Ovary (tissue), 9 donors: Measurements from ENCODE around the gene EIF4G3. TPM values are rescaled to one million over a fixed set of nuclear protein-coding genes. Genes with fewer than 3 reads are reported as not detected.
"Not testable (repeated sequence)": the region's sequence is repeated elsewhere in the genome, so short reads cannot be mapped to it uniquely, and the experiment has no call there.

Source experiments
- DNase-seq, 5 donors: peaks; one replicate each; pipeline ENCODE4 v3.0.0-alpha.2; 2019 to 2020
- H3K27ac ChIP-seq, 2 donors: fragments of 200-600 bp; one replicate each; pipeline versions ENCODE4 v1.5.1 to v1.8.0; 2019 to 2022
- H3K27me3 ChIP-seq: fragments of 200-600 bp; one replicate; pipeline ENCODE4 v1.8.0; 2022
- H3K36me3 ChIP-seq: fragments of 200-600 bp; sonication (generic); one replicate; pipeline ENCODE4 v1.5.1; 2019
- H3K4me1 ChIP-seq: one replicate; pipeline ENCODE4 v1.8.1; 2013; ENCODE audit warnings: mild to moderate bottlenecking, moderate library complexity; ENCODE audit not compliant: insufficient read depth
- H3K4me3 ChIP-seq: fragments of 200-600 bp; sonication (generic); one replicate; pipeline ENCODE4 v1.5.1; 2017
- H3K9me3 ChIP-seq, 2 donors: fragments of 200-600 bp in 1 of 2; sonication (generic) in 1 of 2; one replicate each; pipeline versions ENCODE4 v1.5.1 to v1.8.1; 2013 to 2019; ENCODE audit warnings: mild to moderate bottlenecking in 1 of 2, moderate library complexity in 1 of 2
- CTCF ChIP-seq, 3 donors: fragments of 450-650 bp in 2 of 3; fragments of 200-600 bp in 1 of 3; IDR thresholded peaks; one replicate each; pipeline versions ENCODE4 v1.5.1 to v1.8.0; 2016 to 2022; ENCODE audit warnings: antibody characterized with exemption in 3 of 3, mild to moderate bottlenecking in 1 of 3
- EP300 ChIP-seq: sonication (generic); formaldehyde crosslinking; IDR thresholded peaks from one replicate; pipeline ENCODE4 v1.6.1; 2017; ENCODE audit warnings: antibody characterized with exemption
- POLR2A ChIP-seq: fragments of 450-650 bp; IDR thresholded peaks from one replicate; pipeline ENCODE4 v1.6.1; 2017; ENCODE audit warnings: antibody characterized with exemption, mild to moderate bottlenecking, moderate library complexity
- WGBS, 3 donors: extraction: QIAGEN DNeasy Blood & Tissue Kit in 1 of 3; methylation state at CpG; one replicate each; pipeline versions ENCODE4 v1.1.5 to v1.1.7; 2013 to 2017; 5-methylcytosine and 5-hydroxymethylcytosine counted together
- intact Hi-C, 4 donors: fragments of 100-400 bp; cut with DNase I; formaldehyde crosslinking; loops; one replicate each; pipeline versions ENCODE4 v1.11.0 to v1.15.1; 2022 to 2023
- polyA plus RNA-seq, 2 donors: library from polyadenylated mRNA; stranded (reverse); fragments of 200-250 nt in 1 of 2; fragments of 350-450 nt in 1 of 2; fragmentation: Illumina TruSeq in 1 of 2; extraction: RNeasy Lipid Tissue Mini Kit (QIAGEN cat#74804) in 1 of 2; gene quantifications; one replicate each; pipeline ENCODE4 v1.2.3, GENCODE V29; 2013 to 2014
- total RNA-seq, 7 donors: library from RNA; depleted of rRNA in 2 of 7; stranded (reverse); fragments of >200 nt in 2 of 7; fragmentation: NEBNext Ultra II Directional in 3 of 7; extraction: Animal tissue kit (Norgen Biotek cat#: 25700) in 3 of 7; gene quantifications; one replicate each; pipeline versions ENCODE4 v1.1.0 to v1.2.4, GENCODE V29; 2016 to 2023
- donor health status: DM: no; HTN: no; CAD: no; lungs with moderate emphysema.
- donor health status: DM: no; HTN: no; CAD: no.
- donor health status: Bipolar disorder and iron deficiency.
- donor health status: DM: yes; HTN: yes; CAD: no.
- donor health status: DM: no; HTN: no; CAD: no.
- donor health status: DM: yes; HTN: yes; CAD: no.

Gene EIF4G3
- total and polyA plus RNA-seq, 9 donors = 13.9 to 62.4 (median 39.4) TPM

- H3K27ac ChIP-seq = no peak overlapping the region
- H3K9me3 ChIP-seq = no peaks in the 10 kb centered on the region
- no peaks in the 10 kb centered on the region for H3K27me3 ChIP-seq
- TF ChIP-seq EP300 (no peak), POLR2A (no peak), CTCF (IDR thresholded peaks at IDR 0.05) (no peak)
- no peak overlapping the region for H3K4me3 ChIP-seq
- WGBS, 3 donors = 9 to 37% (median 15%) methylated on average over 1 of the region's 1 CpG
- H3K36me3 ChIP-seq = no peaks in the 10 kb centered on the region
- peaks cover 3% of the 10 kb centered on the region for H3K4me1 ChIP-seq
- DNase-seq = no peak
- intact Hi-C loops = no loop called here
Observed at GRCh38 chr1:21141030-21141429, 35.7 kb downstream of the EIF4G3 start.

- Histone ChIP-seq H3K27ac (no peak overlapping the region), H3K27me3 (no peaks in the 10 kb centered on the region), H3K4me1 (peaks cover 3% of the 10 kb centered on the region), H3K4me3 (no peak overlapping the region), H3K9me3 (no peaks in the 10 kb centered on the region), H3K36me3 (no peaks in the 10 kb centered on the region)
- TF ChIP-seq EP300 = no peak
- DNase-seq = peak in 3 of 5 donors; percentile 24 to 51 (median 37)
- WGBS, 3 donors = 17 to 32% (median 25%) methylated on average over 2 of the region's 2 CpGs
- intact Hi-C loops = no loop called here
Observed at GRCh38 chr1:21139601-21140000, 37.1 kb downstream of the EIF4G3 start.

GRCh38 chr1:21136344-21136743 lies 40.4 kb downstream of the EIF4G3 start:
- 95 to 97% (median 96%) methylated on average over 5 of the region's 5 CpGs for WGBS, 3 donors
- intact Hi-C loops, H3K9me3 ChIP-seq, H3K4me1 ChIP-seq, DNase-seq, H3K4me3 ChIP-seq, H3K36me3 ChIP-seq, H3K27me3 ChIP-seq, H3K27ac ChIP-seq: not testable (repeated sequence)

- no peak overlapping the region for H3K27ac ChIP-seq
- 93 to 95% (median 94%) methylated on average over 1 of the region's 1 CpG for WGBS, 3 donors
- DNase-seq = no peak
Observed at GRCh38 chr1:21131200-21131599, 45.5 kb downstream of the EIF4G3 start.

GRCh38 chr1:21129407-21129806 lies 47.3 kb downstream of the EIF4G3 start:
- no peak overlapping the region for H3K4me3 ChIP-seq

More at GRCh38 chr1:21131200-21131599, 45.5 kb downstream of the EIF4G3 start:
- intact Hi-C loops = no loop called here
- no peaks in the 10 kb centered on the region for H3K27me3 ChIP-seq
- H3K36me3 ChIP-seq = no peaks in the 10 kb centered on the region
- H3K9me3 ChIP-seq = no peaks in the 10 kb centered on the region
- H3K4me1 ChIP-seq = no peaks in the 10 kb centered on the region
- TF ChIP-seq CTCF (IDR thresholded peaks at IDR 0.05) (no peak), EP300 (no peak), POLR2A (no peak)
- no peak overlapping the region for H3K4me3 ChIP-seq

More at GRCh38 chr1:21129407-21129806, 47.3 kb downstream of the EIF4G3 start:
- 39 to 40% (median 40%) methylated on average over 2 of the region's 2 CpGs for WGBS, 3 donors
- H3K27ac ChIP-seq = no peak overlapping the region
- H3K27me3 ChIP-seq = no peaks in the 10 kb centered on the region
- H3K4me1 ChIP-seq = no peaks in the 10 kb centered on the region
- H3K36me3 ChIP-seq = no peaks in the 10 kb centered on the region
- DNase-seq = no peak
- intact Hi-C loops = no loop called here
- H3K9me3 ChIP-seq = no peaks in the 10 kb centered on the region
- TF ChIP-seq EP300 = no peak
- TF ChIP-seq POLR2A = no peak
- no peak for TF ChIP-seq CTCF (IDR thresholded peaks at IDR 0.05)
